HG03159 (cell line): Measurements from ENCODE around the gene PHF20.
"Not testable (repeated sequence)": the region's sequence is repeated elsewhere in the genome, so short reads cannot be mapped to it uniquely, and the experiment has no call there.

Experiments
- ATAC-seq: cut with Tn5 transposase; IDR thresholded peaks from one replicate; pipeline ENCODE4 v1.9.1; 2021; ENCODE audit warnings: mild to moderate bottlenecking, moderate library complexity; ENCODE audit not compliant: unreplicated experiment

Gene PHF20

DNA sequence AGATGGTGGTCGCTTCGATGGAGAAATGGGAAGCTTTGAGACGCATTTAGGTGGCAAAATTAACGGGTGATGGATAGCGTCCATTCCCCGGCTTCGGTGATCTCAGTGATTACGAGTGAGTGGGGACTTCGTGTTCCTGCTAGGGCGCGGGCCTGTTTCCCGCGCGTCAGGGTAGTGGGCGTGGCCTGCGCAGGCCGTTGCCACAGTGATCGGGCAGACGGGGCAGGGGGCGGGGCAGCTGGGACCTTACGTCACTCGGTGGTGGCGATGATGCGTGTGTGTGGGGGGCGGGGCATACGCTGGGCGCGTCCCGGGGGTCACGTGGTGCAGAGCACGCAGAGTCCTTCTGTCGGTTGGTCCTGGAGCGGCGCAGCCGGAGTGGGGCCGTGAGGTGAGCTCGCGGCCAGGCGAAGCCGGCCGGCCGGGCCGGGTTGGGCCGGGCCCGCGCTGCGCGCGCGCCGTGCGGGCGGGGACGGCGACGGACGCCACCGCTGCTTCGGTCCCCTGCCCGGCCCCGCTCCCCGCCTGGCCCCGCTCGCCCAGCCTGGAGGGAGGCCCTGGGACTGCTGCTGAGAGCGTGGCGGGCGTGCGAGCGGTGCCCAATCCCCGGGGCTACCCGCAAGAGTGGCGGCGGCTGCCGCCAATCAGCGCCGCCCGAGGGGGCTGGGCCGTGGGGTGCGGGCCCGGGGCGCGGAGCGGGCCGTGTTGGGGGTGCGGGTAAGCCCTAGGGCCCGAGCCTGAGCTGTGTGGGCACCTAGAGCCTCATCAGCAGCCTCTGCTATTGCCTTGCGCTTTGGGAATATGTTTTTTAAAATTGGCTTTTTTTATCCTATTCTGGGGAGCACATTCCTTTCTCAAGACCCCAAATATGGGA, at the start of gene PHF20:
Gene PHF20, plus strand, starts transcription at position 327 of the 874 bp plus-strand sequence. CDS start 29,508 bp downstream, outside the sequence.
- peak; percentile 72 for ATAC-seq

DNA sequence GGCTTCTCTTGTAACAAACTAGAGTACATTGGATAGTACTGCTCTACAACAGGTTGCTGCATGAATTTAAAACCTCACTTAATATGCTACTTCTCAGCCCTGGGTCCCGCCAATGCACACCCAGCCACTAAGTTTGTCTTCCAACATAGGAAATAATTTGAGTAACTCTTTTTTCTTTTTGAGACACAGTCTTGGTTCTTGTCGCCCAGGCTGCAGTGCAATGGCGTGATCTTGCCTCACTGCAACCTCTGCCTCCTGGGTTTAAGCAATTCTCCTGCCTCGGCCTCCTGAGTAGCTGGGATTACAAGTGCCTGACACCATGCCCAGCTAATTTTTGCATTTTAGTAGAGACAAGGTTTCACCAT, 48.6 kb upstream of the PHF20 start:
- ATAC-seq = not testable (repeated sequence)

DNA sequence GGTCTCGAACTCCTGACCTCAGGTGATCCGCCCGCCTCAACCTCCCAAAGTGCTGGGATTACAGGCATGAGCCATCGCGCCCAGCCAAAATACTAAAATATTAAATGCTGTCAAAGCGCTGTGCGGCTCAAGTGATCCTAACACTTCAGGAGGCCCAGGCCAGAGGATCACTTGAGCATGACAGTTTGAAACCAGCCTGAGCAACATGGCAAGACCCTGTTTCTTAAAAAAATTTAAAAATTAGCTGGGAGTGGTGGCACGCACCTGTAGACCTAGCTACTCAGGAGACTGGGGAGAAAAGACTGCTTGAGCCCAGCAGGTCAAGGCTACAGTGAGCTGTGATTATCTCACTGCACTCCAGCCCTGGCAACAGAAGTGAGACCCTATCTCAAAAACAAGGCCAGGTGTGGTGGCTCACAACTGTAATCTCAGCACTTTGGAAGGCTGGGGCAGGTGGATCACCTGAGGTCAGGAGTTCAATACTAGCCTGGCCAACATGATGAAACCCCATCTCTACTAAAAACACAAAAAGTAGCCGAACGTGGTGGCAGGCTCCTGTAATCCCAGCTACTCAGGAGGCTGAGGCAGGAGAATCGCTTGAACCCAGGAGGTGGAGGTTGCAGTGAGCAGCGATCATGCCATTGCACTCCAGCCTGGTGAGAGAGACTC, 48.0 kb upstream of the PHF20 start:
- not testable (repeated sequence) for ATAC-seq

DNA sequence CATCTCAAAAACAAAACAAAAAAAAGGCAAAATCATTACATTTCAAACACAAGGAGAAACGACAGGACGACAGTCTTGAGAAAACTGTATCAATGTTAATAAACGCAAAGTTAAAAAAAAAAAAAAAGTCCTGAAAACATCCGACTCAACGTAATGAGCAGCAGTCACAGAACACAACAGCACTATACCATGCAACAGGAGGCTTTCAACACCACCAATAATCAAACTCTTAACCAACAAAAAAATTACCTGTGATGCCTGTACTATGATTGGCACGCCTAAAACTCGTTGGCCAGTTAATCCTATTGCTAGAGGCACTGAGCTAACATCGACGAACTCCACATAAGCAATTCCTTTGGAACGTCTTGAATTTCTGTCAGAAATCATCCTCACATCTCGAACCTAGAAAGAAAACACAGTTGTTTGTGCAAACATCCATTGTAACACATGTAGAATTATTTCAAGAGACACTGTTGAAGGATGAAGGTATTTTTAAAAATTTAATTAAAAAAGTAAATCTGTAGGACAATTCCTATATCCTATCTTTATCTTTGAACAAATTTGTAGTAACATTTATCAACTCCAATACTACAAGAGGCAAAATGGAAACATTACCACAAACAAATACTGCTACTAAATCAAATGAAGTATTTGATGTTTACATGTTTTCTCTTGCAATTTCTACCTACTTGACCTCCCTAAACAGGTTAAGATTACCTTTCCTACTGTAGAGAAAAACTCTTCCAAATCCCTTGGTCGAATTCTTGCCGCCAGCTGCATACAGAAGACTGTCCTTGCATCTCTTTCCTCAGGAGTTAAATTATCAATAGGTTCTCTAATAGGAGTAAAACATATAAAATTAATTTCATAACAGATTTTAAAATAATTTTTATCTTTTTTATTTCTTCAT, 47.2 kb upstream of the PHF20 start:
- no peak for ATAC-seq

DNA sequence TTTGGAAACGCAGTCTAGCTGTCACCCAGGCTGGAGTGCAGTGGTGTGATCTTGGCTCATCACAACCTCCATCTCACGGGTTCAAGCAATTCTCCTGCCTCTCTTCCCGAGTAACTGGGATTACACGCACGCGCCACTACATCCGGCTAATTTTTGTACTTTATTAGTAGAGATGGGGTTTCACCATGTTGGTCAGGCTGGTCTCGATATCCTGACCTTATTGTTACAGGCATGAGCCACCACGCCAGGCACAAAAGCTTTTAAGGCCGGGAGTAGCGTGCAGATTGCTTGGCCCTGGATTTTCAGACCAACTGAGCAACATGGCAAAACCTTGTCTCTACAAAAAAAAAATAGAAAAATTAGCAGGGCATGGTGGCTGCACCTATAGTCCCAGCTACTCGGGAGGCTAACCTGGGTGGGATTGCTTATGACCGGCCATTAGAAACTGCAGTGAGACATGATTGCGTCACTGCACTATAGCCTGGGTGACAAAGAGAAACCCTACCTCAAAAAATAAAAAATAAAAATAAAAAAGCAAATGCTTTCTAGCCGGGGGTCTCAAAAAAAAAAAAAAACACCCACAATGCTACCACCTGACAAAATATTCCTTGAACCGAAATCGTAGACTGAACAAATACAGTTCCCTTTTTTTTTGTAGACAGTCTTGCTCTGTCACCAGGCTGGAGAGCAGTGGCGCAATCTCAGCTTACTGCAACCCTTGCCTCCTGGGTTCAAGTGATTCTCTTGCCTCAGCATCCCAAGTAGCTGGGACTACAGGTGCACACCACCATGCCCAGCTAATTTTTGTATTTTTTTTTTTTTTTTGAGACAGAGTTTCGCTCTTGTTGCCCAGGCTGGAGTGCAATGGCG, 44.7 kb upstream of the PHF20 start:
- no peak for ATAC-seq

DNA sequence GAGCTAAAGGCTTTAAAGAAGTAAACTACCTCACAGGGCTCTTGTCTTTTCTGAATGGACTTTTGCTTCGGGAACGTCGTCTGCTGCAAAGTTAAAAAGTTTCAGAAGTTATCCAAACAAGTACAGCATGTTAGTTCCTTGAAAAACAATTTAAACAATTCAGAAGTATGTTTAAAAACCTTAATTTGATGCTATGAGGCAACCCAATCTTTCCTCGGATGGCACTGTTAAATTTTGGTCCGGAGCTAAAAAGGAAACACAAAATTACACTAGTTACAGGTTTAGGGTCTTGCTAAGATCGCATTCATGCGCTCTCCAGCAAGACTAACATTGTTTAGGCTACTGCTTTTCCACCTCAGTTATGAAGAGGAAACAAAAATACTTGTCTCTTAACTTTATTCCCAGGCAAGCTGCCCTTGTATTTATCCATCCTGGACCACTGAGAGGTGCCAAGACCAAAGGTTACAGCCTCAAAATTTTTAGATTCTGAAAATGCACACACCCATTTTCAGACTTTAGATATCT, 42.5 kb upstream of the PHF20 start:
- ATAC-seq = no peak

DNA sequence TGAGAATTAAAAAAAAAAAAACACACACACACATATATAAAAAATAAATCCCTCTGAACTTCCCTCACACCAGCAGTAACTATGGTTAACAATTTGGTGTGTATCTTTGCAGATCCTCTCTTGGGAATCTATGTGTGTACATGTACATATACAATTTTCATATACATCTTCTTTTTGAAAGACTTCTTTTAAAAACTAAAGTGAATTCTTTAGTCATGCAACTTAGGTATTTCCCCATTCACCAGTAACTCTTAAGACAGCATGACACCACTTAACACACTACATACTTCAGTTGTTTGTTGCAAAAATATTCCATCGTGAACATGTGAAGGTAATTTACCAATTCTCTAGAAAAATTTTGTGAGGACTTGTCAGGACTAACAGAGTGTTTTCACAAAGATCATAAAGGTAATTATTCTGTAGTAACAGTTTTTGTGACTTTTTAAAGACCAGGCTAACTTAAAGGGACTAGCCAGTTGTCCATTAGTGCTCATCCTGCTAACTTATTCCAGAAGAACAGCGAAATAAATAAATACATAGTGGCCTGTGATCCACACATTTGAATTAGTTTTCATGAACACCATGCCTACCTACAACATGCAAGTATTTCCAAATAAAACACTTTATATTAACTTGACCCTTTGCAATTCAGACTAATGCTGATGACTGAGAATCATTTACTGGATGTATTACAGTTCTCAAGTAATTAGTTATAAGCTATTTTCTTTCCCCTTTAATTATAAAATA, 41.8 kb upstream of the PHF20 start:
- no peak for ATAC-seq

DNA sequence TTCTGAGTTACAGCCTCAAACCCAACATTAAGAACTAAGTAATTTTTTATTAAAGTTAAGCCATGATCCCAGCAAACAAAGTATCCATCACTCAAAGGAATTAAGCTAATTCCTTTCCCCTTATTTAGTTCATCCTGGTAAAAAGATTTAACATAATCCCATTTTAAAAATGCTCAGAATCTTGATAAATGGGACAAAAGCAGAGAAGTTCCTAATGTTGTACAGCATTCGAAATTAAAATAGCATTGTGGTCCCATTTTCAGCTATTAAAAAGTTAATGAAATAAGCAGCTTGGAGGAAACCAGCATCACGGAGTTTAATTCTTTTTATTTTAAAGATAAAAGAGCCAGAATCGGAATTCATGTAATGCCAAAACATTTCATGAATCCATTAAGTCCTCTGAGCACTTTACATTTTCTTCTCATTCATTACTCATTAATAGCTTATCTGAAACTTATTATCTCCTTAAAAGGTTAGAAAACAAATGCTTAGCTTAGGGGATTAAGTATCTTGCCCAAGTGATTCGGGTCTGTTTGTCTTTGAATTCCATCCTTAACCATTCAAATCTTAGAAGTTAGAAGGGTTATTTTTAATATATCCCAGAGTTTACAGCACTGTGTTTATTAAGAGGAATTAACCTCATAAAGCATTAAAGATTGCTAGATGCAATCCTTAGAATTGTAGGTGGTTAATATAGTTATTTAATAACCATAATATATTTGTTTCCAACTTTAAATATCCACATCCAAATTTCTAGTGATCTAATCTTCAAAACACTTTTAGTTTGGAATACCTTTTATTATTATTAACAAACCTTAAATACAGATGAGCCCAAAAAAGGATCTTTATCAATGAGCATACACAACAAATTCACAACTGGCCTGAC, 41.0 kb upstream of the PHF20 start:
- no peak for ATAC-seq

DNA sequence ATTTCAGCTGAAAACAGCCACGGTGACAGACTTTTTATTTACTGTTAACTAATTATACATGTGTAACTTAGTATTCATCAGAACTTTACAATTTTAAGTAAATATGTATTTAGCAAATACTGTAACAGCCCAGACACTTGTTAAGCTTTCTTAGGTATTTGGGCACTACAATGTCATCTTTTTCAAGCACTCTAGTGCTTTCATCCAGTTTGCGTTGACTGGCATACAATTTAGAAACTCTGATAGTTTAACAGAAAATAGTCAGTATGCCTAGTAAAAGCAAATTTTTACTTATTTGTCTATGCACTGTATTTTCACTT, 40.4 kb upstream of the PHF20 start:
- ATAC-seq = no peak

DNA sequence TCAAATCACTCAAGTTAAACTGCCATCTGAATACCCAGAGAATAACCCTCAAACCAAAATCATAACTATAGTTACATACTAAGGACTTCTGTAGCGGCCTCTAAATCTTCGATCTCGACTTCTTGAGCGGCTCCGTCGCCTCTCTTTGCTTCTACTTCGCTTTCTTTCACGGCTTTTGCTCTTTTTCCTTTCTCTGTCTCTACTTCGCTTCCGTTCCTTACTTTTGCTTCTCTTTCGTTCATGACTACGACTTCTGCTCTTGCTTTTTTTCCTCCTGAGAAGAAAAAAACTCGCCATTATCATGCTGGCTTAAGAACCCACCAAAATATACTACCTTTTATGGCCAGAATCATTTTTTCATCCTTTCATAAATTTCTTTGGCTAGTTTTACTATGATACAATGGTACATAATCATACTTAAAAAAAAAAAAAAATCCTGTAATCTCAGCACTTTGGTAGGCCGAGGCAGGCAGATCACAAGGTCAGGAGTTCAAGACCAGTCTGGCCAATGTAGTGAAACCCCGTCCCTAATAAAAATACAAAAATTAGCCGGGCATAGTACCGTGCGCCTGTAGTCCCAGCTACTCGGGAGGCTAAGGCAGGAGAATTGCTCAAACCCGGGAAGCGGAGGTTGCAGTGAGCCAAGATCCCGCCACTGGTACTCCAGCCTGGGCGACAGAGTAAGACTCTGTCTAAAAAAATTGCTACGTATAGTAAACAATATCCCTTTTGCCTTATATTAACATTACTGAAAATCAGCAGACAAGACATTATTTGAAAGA, 39.8 kb upstream of the PHF20 start:
- no peak for ATAC-seq

DNA sequence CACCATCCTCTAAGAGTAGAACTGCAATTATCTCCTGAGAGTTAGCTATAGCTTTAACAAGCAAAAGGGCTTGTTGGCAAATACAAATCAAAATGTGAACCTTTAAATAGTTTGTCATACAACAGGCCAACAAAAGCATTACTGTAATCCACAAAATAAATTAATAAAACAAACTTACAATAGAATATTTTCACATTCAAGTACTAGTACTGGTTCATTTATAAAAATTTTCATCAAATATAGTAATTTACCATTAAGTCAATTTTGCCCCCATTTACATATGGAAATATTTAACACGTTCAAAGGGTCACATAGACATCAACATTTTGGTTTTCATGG, 39.2 kb upstream of the PHF20 start:
- ATAC-seq = no peak

DNA sequence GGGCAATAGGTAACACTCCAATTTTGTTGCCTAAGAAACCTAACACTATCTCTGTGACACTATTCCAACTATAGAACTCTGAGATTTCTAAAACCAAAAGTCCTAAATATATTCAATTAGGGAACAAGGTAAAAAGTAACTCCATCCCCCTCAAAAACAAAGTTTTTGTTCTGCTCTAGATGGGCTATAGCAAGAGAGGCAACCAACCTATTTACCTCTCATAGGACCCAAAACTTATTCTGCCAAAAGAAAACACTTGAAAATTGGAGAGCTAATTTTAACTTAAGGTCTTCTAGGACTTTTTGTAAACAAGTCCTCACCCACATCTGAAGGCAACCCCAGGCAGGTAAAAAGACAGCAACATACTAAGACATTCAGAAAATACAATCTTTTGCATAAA, 37.4 kb upstream of the PHF20 start:
- no peak for ATAC-seq

DNA sequence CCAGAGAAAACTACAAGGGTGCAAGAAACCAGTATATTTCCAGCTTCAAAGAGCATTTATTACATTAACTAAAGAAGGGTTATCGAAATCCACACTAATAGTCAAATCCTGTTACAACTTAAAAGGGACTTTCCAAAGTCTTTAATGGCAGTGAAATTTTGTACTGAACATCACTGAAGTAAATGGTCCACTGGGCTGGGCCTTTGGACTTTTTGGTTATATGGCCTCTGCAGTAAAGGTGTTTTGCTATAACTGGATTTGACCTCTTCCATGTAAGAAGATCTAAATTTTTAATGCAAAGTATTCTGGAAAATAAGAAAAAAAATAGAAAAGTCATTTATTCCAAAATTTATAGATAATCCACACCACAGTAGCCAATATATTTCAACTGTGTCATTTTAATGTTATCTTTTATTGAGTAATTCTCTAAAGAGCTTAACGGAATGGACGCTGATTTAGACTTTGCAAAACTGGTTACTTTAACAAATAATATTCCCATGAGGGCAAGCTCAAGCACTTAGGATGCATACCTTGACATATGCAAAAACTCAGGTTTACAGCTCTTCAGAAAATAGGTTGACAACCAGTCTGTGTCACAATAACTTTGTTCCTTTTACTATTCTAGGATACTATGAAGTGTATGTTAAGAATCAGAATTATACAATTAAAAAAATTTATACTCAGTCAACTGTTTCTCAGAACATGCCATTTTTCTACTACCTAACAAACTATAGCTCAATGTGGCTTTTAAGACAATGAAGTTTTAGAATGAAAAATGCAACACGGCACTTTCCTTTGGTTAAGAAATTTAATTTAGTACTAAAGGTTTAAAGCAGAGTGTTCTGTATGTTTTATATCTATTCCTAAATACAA, 36.8 kb upstream of the PHF20 start:
- no peak for ATAC-seq

DNA sequence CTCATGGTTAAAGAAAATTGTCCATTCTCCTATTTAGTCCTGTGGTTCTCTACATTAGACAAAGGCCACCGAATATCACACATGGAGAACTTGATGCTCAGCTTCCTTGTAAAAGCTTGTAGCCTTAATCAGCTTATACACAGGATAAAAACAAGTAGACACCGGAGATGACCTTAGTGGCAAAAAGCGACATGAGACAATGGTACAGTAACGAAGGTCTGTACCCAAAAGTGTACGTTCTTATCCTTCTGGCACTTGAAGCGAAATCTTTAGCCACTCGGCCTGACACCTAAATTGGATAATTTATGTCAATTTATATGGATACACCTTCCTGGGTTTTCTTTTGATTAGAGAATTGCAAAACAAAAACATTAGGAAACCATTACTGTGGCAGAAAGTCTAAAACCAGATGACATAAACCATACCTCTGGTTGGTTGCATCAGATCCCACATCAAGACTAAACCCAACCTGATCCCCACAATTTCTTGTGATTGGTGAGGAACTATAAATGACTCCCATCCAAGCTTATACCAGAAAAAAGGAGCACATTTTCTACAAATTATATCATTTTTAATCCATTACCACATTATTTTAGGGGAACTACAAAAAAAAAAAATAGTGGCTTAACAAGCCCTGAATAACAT, 35.9 kb upstream of the PHF20 start:
- ATAC-seq = no peak

DNA sequence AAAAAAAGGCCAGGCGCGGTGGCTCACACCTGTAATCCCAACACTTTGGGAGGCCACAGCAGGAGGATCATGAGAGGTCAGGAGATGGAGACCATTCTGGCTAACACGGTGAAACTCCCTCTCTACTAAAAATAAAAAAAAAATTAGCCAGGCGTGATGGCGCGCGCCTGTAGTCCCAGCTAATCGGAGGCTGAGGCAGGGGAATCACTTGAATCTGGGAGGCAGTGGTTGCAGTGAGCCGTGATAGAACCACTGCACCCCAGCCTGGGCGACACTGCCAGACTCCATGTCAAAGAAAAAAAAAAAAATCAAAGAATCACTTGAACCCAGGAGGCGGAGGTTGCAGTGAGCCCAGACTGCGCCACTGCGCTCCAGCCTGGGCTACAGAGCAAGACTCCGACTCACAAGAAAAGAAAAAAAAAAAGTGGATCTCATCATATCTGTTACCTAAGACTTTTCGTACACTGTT, 33.9 kb upstream of the PHF20 start:
- ATAC-seq = no peak

DNA sequence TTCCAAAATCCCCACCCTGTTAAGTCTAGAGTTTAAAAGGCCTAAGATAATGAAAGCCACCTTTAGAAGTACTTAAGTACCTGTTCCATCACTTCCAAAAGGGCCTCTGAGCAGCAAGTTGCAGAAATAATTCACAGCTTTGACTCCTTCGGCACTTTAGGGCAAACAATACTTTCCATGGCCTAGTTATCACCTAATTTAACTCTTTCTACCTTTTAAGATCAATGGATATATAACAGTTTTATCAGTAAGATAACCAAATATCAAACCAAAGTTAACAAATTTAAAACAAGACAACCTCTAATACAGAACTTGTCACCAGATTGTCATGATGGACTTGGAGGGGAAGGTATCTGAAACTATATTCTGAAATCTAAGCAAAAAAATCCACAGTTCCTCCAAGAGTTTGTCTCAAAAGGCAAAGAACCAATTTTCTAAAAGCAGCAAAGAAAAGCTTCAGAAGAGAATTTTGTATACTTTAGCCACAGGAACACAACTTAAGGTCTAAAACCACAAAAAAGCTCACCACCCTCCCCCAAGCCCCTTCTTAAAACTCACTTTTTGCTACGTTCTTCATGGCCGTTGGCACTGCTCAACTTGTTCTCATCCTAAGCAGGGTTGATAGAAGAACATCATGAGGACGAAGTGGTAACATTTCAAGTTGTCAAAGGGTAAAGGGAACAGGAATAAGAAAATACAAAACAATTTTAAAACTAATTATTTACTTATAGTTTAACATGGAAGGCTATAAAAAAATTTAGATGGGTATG, 33.2 kb upstream of the PHF20 start:
- ATAC-seq = no peak
